Measurements from ENCODE around the gene CNDP1.

GRCh38 chr18:74496508-74497323 is 37.6 kb upstream of the CNDP1 start:
- peak; percentile 14 for TF ChIP-seq CTCF (IDR thresholded peaks at IDR 0.05; ENCODE audit: low read depth, low read length, missing input control)
- TF ChIP-seq RAD21 (IDR thresholded peaks at IDR 0.05): no peak
- TF ChIP-seq SP1 (IDR thresholded peaks at IDR 0.05): no peak
- TF ChIP-seq MAX (IDR thresholded peaks at IDR 0.05): no peak
